Left lung (tissue), 10 donors: ENCODE measurements around the gene WDR37. TPM values are rescaled to one million over a fixed set of nuclear protein-coding genes. Genes with fewer than 3 reads are reported as not detected.

Experiments used
- ATAC-seq: fragments of 200-7000 bp; cut with Tn5 transposase; one replicate; pipeline ENCODE4 v1.9.1; 2020; ENCODE audit warnings: moderate library complexity
- DNase-seq, 4 donors: peaks; one replicate each; pipeline ENCODE4 v3.0.0-alpha.2; 2013 to 2020
- H3K27ac ChIP-seq, 2 donors: fragments of 200-600 bp; sonication (generic) in 1 of 2; one replicate each; pipeline versions ENCODE4 v1.5.0 to v1.8.0; 2020 to 2021
- H3K27me3 ChIP-seq, 2 donors: fragments of 200-600 bp; sonication (generic) in 1 of 2; one replicate each; pipeline versions ENCODE4 v1.5.0 to v1.8.0; 2020 to 2021
- H3K36me3 ChIP-seq, 2 donors: fragments of 200-600 bp; sonication (generic) in 1 of 2; one replicate each; pipeline versions ENCODE4 v1.5.0 to v1.8.0; 2020 to 2021
- H3K4me1 ChIP-seq, 2 donors: fragments of 200-600 bp; one replicate each; pipeline ENCODE4 v1.8.0; 2021
- H3K4me3 ChIP-seq, 2 donors: fragments of 200-600 bp; sonication (generic) in 1 of 2; one replicate each; pipeline versions ENCODE4 v1.5.0 to v1.8.0; 2020 to 2021; ENCODE audit warnings: mild to moderate bottlenecking in 1 of 2
- H3K9me3 ChIP-seq, 2 donors: fragments of 200-600 bp; sonication (generic) in 1 of 2; one replicate each; pipeline versions ENCODE4 v1.5.0 to v1.8.0; 2020 to 2021
- intact Hi-C, 2 donors: fragments of 100-400 bp; cut with DNase I; formaldehyde crosslinking; loops; one replicate each; pipeline versions ENCODE4 v1.11.2 to v1.14.2; 2022
- polyA plus RNA-seq, 6 donors: library from polyadenylated mRNA; unstranded; fragments of 120-200 nt; gene quantifications; one replicate each; pipeline ENCODE4 v1.2.1, GENCODE V29; 2013; ENCODE audit not compliant: insufficient read length in 6 of 6
- total RNA-seq, 2 donors: library from RNA; stranded (reverse); fragmentation: NEBNext Ultra II Directional; extraction: Animal tissue kit (Norgen Biotek cat#: 25700); gene quantifications; one replicate each; pipeline ENCODE4 v1.2.1, GENCODE V29; 2021
- TF ChIP-seq, protein P1 (sequence below), 2 donors: fragments of 200-600 bp; sonication (generic) in 1 of 2; IDR thresholded peaks; one replicate each; pipeline versions ENCODE4 v1.5.0 to v1.8.0; 2021; ENCODE audit warnings: antibody characterized with exemption in 2 of 2
- donor health status: DM: no; HTN: yes; CAD: no.
- donor health status: DM: no; HTN: no; CAD: no.

Gene WDR37
- total and polyA plus RNA-seq, 8 donors: 16.1 to 23.8 (median 18.1) TPM

DNA sequence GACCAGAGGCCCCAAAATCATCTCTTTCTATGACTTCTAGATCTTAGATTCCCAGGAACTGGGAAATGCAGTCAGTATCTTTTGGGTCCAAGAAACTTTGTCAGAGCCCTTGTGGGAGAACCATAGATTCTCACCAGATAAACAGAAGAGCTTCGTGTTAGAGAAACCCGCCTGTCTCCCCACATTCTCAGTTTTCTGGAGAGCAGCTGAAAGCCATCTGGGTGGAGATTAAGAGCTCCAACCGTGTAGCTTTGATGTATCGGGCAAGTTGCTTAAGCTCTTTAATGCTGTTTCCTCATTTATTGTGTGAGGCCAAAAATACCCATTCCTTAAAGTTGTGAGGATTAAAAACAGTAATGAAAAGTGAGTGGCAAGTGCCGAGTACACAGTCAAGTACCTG is 107.6 kb downstream of the WDR37 start:
- H3K4me3 ChIP-seq: no peak overlapping the region
- TF ChIP-seq, protein P1, sequence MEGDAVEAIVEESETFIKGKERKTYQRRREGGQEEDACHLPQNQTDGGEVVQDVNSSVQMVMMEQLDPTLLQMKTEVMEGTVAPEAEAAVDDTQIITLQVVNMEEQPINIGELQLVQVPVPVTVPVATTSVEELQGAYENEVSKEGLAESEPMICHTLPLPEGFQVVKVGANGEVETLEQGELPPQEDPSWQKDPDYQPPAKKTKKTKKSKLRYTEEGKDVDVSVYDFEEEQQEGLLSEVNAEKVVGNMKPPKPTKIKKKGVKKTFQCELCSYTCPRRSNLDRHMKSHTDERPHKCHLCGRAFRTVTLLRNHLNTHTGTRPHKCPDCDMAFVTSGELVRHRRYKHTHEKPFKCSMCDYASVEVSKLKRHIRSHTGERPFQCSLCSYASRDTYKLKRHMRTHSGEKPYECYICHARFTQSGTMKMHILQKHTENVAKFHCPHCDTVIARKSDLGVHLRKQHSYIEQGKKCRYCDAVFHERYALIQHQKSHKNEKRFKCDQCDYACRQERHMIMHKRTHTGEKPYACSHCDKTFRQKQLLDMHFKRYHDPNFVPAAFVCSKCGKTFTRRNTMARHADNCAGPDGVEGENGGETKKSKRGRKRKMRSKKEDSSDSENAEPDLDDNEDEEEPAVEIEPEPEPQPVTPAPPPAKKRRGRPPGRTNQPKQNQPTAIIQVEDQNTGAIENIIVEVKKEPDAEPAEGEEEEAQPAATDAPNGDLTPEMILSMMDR (IDR thresholded peaks at IDR 0.05): no peak
- H3K9me3 ChIP-seq: no peaks in the 10 kb centered on the region
- H3K27ac ChIP-seq: no peak overlapping the region
- no peaks in the 10 kb centered on the region for H3K36me3 ChIP-seq
- intact Hi-C loops: no loop called here
- DNase-seq: no peak
- ATAC-seq: no peak
- H3K27me3 ChIP-seq: peaks cover 0 to 18% of the 10 kb centered on the region in 2 donors
- H3K4me1 ChIP-seq: no peaks in the 10 kb centered on the region

DNA sequence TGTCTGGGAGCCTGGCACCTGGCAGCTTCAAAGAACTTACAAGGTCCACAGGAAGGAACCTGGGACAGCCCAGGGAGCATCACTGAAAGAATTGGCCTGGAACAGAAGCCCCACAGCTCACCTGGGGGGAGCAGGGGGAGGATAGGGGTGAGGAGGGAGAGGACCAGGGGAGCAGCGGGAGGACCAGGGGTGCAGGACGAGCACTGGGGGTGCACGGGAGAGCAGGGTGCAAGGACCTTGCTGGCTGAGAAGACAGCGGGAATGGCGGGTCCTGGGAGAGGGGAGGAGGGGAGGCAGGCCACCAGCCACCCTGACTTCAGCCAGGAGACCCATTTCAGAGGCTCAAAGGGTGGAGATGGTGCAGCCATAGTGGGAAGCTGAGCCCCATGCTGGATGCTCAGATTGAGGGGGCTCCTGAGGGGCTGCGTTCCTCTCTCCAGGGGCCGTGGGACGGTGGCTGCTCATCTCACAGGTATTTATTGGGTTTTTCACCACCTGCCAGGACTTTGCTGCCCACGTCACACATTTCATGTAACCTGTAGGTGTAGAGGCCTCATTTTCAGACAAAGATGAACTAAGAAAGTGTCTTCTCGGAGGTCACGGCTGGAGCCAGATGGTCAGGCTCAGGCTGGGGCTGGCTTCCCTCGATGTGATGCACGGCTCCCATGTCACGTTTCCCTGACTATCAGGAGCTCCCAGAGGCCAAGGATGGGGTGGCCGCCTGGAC is 110.1 kb downstream of the WDR37 start:
- Histone ChIP-seq H3K27me3 (peaks cover 0 to 37% of the 10 kb centered on the region in 2 donors), H3K36me3 (no peaks in the 10 kb centered on the region), H3K27ac (no peak overlapping the region), H3K4me1 (no peaks in the 10 kb centered on the region), H3K9me3 (no peaks in the 10 kb centered on the region), H3K4me3 (no peak overlapping the region)
- intact Hi-C loops: no loop called here
- no peak for ATAC-seq
- TF ChIP-seq, protein P1 (IDR thresholded peaks at IDR 0.05): no peak
- no peak for DNase-seq

DNA sequence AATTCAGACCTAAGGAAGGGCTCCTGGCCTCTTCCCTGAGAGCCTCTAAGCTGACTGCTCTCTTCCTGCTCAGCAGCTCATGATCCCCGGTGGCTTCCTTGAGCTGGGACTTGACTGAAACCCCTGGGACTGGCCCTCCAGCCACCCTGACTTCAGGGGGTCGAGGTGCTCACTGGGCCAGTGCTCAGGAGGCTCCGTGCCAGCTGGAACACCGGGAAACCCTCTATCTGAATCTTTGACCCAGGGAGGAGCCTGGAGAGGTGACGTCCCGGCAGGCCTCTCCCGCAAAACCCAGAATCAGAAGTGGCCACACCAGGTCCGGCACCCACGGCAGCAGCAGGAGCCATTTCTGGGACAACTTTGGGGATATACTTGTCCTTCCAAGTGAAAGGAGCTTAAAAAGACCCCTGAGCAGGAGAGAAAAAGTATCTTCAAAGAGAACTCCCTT is 110.7 kb downstream of the WDR37 start:
- Histone ChIP-seq H3K9me3 (no peaks in the 10 kb centered on the region), H3K4me3 (no peak overlapping the region), H3K4me1 (no peaks in the 10 kb centered on the region), H3K27me3 (peaks cover 0 to 40% of the 10 kb centered on the region in 2 donors), H3K27ac (no peak overlapping the region), H3K36me3 (no peaks in the 10 kb centered on the region)
- DNase-seq (peak in 1 of 4 donors; percentile 14), ATAC-seq (no peak)
- TF ChIP-seq, protein P1 (IDR thresholded peaks at IDR 0.05): no peak
- intact Hi-C loops: no loop called here

DNA sequence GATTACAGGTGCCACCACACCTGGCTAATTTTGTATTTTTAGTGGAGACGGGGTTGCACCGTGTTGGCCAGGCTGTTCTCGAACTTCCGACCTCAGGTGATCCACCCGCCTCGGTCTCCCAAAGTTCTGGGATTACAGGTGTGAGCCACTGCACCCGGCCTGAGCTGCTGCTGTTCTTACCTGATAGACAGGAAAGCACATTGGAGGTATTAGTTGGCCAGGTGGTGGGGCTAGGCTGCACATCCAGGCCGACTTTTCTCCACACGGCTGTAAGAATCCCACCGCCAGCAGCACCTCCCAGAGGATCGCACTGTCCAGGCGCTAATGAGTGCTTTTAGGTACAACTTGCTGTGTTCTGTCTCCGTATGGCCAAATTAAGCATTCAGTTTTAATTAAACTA is 112.6 kb downstream of the WDR37 start:
- DNase-seq (peak in 1 of 4 donors; percentile 22), ATAC-seq (no peak)
- Histone ChIP-seq H3K36me3 (no peaks in the 10 kb centered on the region), H3K4me3 (no peak overlapping the region), H3K27me3 (peaks cover 0 to 40% of the 10 kb centered on the region in 2 donors), H3K4me1 (no peaks in the 10 kb centered on the region), H3K9me3 (no peaks in the 10 kb centered on the region), H3K27ac (no peak overlapping the region)
- TF ChIP-seq, protein P1 (IDR thresholded peaks at IDR 0.05): no peak
- intact Hi-C loops: no loop called here

DNA sequence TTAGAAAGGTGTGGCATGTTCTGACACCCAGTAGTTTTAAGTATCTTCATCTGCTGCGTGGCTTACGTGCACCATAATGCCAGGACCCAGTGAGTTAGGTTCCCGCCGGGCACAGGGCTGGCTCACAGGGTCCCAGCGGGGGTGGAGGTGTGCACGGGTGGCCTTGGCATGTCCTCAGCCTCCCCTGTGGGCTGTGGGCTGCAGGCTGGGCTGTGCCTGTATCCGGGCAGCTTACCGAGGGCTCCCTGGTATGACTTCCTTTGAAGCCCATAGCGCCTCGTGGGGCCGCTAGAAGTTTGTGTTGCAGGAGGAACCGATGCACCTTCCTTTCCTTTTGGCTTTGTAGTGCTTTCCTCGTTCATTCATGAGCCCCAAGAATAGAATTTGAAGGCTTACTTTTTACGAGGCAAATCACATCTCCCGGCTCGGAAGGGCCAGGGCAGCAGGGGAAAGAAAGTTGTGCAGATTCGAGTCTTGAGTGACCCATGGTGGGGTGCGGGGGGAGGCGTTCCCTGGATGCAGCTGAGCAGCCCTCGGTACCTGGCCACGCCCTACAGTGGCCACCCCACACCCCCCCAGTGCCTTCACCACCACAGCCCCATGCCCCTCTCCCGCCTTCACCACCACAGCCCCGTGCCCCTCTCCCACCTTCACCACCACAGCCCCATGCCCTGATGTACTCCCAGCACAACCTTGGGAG is 113.2 kb downstream of the WDR37 start:
- no peaks in the 10 kb centered on the region for H3K4me1 ChIP-seq
- H3K27me3 ChIP-seq: peaks cover 0 to 40% of the 10 kb centered on the region in 2 donors
- ATAC-seq: no peak
- TF ChIP-seq, protein P1 (IDR thresholded peaks at IDR 0.05): no peak
- no peaks in the 10 kb centered on the region for H3K9me3 ChIP-seq
- no peak overlapping the region for H3K4me3 ChIP-seq
- DNase-seq: peak in 1 of 4 donors; percentile 15
- H3K27ac ChIP-seq: no peak overlapping the region
- no peaks in the 10 kb centered on the region for H3K36me3 ChIP-seq
- intact Hi-C loops: no loop called here
